ENCODE measurements around the gene TTC12.

- TF ChIP-seq MAX (IDR thresholded peaks at IDR 0.05) (no peak), PHF8 (conservative IDR thresholded peaks at IDR 0.05; ENCODE audit: low read depth, low read length) (no peak), ATF2 (IDR thresholded peaks at IDR 0.05; ENCODE audit: low read length) (no peak), EGR1 (IDR thresholded peaks at IDR 0.05; ENCODE audit: borderline replicate concordance, low read depth, low read length) (no peak), CTCF (IDR thresholded peaks at IDR 0.05; ENCODE audit: control extremely low read depth in 1 of 3, insufficient read depth in 1 of 3, low read depth in 1 of 3, low read length in 3 of 3) (no peak), RFX5 (IDR thresholded peaks at IDR 0.05; ENCODE audit: borderline replicate concordance, low read depth, low read length) (no peak)
Observed at GRCh38 chr11:113273720-113274119, 40.7 kb upstream of the TTC12 start.
